Thyroid gland (tissue), 4 donors: Measurements from ENCODE around the gene TBC1D4.

ENCODE experiments used
- POLR2A ChIP-seq, 2 donors: fragments of 450-650 bp; IDR thresholded peaks; one replicate each; pipeline ENCODE4 v1.6.1; 2017; ENCODE audit warnings: antibody characterized with exemption in 2 of 2, mild to moderate bottlenecking in 2 of 2, moderate library complexity in 1 of 2
- TF ChIP-seq, protein P1 (sequence below), 6 experiments: fragments of 200-600 bp in 3 of 6; fragments of 450-650 bp in 3 of 6; sonication (generic) in 3 of 6; IDR thresholded peaks; one replicate each; pipeline ENCODE4 v1.5.1; 2016 to 2019; ENCODE audit warnings: antibody characterized with exemption in 6 of 6, mild to moderate bottlenecking in 2 of 6, inconsistent platforms in 1 of 6, moderate library complexity in 1 of 6

DNA sequence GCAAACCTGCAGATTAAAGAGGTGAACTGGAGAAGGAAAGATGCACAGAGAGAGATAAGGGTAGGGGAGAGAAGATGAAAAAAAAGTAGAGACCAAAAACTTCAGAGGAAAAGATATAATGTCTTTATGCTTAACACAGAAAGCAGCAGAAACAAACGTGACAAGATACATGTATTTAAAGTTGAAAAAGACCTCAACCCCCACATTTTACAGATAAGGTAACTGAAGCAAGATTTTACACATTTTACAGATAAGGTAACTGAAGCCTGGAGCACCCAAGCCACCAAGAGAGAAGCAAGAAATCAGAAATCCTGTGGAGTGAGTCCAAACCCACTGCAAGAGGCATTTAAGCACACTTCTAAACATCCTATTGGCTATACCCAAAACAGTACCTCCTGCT is 185.3 kb downstream of the TBC1D4 start:
- TF ChIP-seq, protein P1, sequence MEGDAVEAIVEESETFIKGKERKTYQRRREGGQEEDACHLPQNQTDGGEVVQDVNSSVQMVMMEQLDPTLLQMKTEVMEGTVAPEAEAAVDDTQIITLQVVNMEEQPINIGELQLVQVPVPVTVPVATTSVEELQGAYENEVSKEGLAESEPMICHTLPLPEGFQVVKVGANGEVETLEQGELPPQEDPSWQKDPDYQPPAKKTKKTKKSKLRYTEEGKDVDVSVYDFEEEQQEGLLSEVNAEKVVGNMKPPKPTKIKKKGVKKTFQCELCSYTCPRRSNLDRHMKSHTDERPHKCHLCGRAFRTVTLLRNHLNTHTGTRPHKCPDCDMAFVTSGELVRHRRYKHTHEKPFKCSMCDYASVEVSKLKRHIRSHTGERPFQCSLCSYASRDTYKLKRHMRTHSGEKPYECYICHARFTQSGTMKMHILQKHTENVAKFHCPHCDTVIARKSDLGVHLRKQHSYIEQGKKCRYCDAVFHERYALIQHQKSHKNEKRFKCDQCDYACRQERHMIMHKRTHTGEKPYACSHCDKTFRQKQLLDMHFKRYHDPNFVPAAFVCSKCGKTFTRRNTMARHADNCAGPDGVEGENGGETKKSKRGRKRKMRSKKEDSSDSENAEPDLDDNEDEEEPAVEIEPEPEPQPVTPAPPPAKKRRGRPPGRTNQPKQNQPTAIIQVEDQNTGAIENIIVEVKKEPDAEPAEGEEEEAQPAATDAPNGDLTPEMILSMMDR (IDR thresholded peaks at IDR 0.05) = no peak
- TF ChIP-seq POLR2A (IDR thresholded peaks at IDR 0.05) = no peak
